ENCODE data around the gene CFAP46.

Gene CFAP46

DNA sequence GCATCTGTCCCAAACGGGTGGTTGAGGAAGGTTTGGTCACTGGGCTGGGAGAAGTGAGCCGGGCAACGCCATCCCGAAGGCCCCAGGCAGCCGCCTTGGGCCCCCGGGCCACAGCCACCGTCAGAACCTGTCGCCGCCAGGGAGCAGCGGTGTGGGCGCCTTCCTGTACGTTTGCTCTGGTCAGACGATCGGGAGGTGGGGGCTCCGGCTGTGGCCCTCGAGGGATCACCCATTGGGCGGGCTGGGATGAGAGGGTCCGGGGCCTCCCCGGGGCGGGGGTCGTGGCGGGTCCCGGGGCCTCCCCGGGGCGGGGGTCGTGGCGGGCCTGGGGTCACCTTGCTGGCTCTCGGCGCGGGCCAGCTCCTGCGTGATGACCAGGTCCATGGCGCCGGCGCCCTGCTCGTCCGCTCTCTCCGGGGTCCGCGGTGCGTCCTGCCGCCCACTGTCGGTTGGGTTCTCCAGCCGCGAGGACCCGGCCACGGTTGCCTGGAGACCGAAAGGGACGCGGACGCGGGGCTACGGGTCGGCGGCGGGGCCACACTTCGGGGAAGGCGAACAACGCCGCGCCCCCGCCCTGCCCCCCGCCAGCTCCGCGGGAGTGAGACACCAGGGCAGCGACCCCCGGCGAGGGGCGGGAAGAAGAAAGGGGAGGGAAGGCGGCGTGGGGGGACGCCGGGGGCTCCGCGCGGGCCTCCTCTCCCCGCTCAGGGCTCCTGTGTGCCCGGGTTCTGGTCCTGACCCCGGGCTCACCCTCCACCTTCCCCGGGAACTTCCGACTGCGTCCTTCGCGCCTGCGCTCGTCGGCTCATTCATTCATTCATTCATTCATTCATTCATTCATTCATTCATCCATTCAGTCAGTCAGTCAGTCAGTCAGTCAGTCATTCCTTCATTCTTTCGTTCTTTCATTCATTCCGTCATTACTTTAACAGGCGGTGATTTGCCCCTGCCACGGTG lies at the start of gene CFAP46:
Gene CFAP46 (minus strand): TSS at position 470 of the 957 bp plus-strand sequence. CDS start 86 bp downstream, at position 384.
- TF ChIP-seq, protein P1, sequence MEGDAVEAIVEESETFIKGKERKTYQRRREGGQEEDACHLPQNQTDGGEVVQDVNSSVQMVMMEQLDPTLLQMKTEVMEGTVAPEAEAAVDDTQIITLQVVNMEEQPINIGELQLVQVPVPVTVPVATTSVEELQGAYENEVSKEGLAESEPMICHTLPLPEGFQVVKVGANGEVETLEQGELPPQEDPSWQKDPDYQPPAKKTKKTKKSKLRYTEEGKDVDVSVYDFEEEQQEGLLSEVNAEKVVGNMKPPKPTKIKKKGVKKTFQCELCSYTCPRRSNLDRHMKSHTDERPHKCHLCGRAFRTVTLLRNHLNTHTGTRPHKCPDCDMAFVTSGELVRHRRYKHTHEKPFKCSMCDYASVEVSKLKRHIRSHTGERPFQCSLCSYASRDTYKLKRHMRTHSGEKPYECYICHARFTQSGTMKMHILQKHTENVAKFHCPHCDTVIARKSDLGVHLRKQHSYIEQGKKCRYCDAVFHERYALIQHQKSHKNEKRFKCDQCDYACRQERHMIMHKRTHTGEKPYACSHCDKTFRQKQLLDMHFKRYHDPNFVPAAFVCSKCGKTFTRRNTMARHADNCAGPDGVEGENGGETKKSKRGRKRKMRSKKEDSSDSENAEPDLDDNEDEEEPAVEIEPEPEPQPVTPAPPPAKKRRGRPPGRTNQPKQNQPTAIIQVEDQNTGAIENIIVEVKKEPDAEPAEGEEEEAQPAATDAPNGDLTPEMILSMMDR (IDR thresholded peaks at IDR 0.05): no peak

DNA sequence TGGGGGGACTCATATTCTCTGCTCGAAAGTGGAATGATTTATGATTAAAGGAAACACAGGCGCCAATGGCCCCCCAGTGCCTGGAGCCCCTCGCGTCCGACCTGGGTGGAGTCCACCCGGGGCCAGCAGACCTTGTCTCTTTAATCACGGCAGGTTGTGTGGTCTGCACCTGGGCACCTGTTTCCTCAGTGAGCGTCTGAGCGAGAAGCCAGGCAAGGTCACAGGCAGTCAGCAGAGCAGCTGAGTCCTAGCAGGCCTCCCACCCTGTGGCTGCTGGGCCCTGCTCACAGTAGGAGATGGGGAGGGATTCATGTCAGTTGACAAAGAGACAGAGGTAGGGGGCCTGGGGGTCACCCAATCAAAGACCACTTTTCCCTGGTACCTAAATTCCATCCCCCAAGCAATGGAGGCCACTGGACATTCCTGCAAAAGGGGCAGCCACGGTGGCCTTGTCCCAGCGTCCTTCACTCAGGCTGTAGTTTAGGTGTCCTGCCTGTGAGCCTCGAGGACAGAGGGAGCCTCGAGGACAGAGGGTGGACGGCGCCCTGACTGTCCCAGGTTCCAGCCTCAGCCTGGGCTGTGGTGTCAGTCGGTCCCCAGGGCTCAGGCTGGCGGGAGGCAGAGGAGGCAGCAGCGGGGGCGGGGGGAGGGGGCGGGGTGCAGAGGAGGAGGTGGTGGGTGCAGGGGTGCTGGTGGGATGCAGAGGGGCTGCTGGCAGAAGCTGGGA lies 49.5 kb upstream of the CFAP46 start:
- TF ChIP-seq, protein P1 (IDR thresholded peaks at IDR 0.05): no peak

- TF ChIP-seq, protein P1 (IDR thresholded peaks at IDR 0.05): no peak
Observed at GRCh38 chr10:132990684-132991545, 48.5 kb upstream of the CFAP46 start.

GRCh38 chr10:132989476-132990415 lies 47.4 kb upstream of the CFAP46 start:
- TF ChIP-seq, protein P1 (IDR thresholded peaks at IDR 0.05): no peak

- TF ChIP-seq, protein P1 (IDR thresholded peaks at IDR 0.05): no peak
Observed at GRCh38 chr10:132988988-132989387, 46.6 kb upstream of the CFAP46 start.

DNA sequence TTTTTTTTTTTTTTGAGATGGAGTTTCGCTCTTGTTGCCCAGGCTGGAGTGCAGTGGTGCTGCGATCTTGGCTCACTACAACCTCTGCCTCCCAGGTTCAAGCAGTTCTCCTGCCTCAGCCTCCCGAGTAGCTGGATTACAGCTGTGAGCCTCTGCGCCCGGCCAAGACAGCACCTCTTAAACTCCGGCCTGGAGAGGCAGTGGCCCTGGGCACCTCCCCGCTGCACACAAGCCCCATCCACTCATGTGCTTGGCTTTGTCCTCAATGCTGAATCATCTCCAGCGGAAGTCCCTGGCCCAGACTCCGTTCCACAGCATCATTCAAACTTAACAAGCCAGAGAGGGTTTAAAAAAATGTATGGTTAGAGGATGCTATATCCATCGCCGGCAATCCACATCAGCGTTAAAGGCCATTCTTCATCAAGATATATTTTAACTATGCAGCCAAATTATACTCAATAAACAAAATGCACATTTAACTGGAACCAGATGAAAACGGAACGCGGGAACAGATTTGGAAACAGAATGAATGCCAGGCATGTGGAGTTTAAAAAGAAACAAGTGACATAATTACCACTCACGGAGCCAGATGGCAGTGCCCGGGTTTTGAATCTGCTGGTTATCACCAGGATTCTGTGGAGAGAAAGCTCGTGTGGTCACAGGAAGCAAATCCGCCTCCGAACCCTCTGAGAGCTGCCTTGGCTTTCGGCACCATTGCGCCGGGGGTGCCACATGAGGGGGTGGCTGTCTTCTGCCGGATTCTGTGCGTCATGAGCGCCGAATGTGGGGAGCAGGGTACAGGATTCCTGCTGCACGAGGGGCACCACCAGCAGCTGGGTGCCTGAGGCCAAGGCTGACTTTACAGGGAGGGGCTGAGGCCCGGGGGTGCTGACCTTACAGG lies 45.6 kb upstream of the CFAP46 start:
- TF ChIP-seq, protein P1 (IDR thresholded peaks at IDR 0.05): no peak

All from LNCAP (cell line).